CD14-positive monocyte (primary cell): Measurements from ENCODE around the gene CMTM5. TPM values are rescaled to one million over a fixed set of nuclear protein-coding genes. Genes with fewer than 3 reads are reported as not detected.
"Not testable (repeated sequence)": the region's sequence is repeated elsewhere in the genome, so short reads cannot be mapped to it uniquely, and the experiment has no call there.

Experiments used
- DNase-seq, 3 donors: peaks; one replicate each; pipeline ENCODE4 v3.0.0-alpha.2; 2011 to 2022
- H2AFZ ChIP-seq: 2 replicates; pipeline ENCODE4 v1.6.0; 2012; ENCODE audit warnings: mild to moderate bottlenecking, low read depth, low read length, inconsistent platforms; ENCODE audit not compliant: insufficient read depth, poor library complexity, severe bottlenecking
- H3K27ac ChIP-seq, 2 donors: 1 replicate in 1 of 2; 2 replicates in 1 of 2; pipeline ENCODE4 v1.5.1; 2012 to 2013; ENCODE audit warnings: low read length in 2 of 2, control low read depth in 1 of 2, inconsistent platforms in 1 of 2, low read depth in 1 of 2, mild to moderate bottlenecking in 1 of 2
- H3K27me3 ChIP-seq, 2 donors: one replicate each; pipeline versions ENCODE4 v1.6.0 to v1.6.1; 2011 to 2013; ENCODE audit warnings: low read length in 2 of 2; ENCODE audit not compliant: control insufficient read depth in 2 of 2, insufficient read depth in 2 of 2
- H3K36me3 ChIP-seq, 2 donors: replicated peaks in 1 of 2; 1 replicate in 1 of 2; 2 replicates in 1 of 2; pipeline versions ENCODE4 v1.5.1 to v1.6.1; 2012 to 2013; ENCODE audit warnings: low read length in 2 of 2, control low read depth in 1 of 2, inconsistent platforms in 1 of 2, mild to moderate bottlenecking in 1 of 2; ENCODE audit not compliant: insufficient read depth in 2 of 2, control insufficient read depth in 1 of 2
- H3K4me1 ChIP-seq, 2 donors: 1 replicate in 1 of 2; 2 replicates in 1 of 2; pipeline versions ENCODE4 v1.5.1 to v1.6.1; 2012 to 2013; ENCODE audit warnings: low read length in 2 of 2, control low read depth in 1 of 2, inconsistent platforms in 1 of 2, mild to moderate bottlenecking in 1 of 2, moderate library complexity in 1 of 2; ENCODE audit not compliant: insufficient read depth in 2 of 2, control insufficient read depth in 1 of 2
- H3K4me2 ChIP-seq: replicated peaks from 2 replicates; pipeline ENCODE3; 2012; ENCODE audit warnings: low read length, moderate library complexity, mild to moderate bottlenecking; ENCODE audit not compliant: poor library complexity, severe bottlenecking; ENCODE audit errors: extremely low read depth
- H3K4me3 ChIP-seq, 3 experiments: fragments of 200-600 bp in 1 of 3; sonication (generic) in 1 of 3; replicated peaks in 1 of 3; 1 replicate in 2 of 3; 2 replicates in 1 of 3; pipeline ENCODE4 v1.5.1; 2011 to 2013; ENCODE audit warnings: low read length in 3 of 3, mild to moderate bottlenecking in 3 of 3, control low read depth in 2 of 3, low read depth in 2 of 3, inconsistent platforms in 1 of 3, moderate library complexity in 1 of 3
- H3K79me2 ChIP-seq: 2 replicates; pipeline ENCODE4 v1.6.0; 2012; ENCODE audit warnings: mild to moderate bottlenecking, control low read depth, inconsistent platforms, low read length, moderate library complexity; ENCODE audit not compliant: insufficient read depth
- H3K9ac ChIP-seq: 2 replicates; pipeline ENCODE4 v1.6.0; 2017; ENCODE audit warnings: low read length, mild to moderate bottlenecking; ENCODE audit not compliant: insufficient read depth, poor library complexity, severe bottlenecking
- H3K9me3 ChIP-seq, 2 donors: replicated peaks in 1 of 2; 1 replicate in 1 of 2; 2 replicates in 1 of 2; pipeline versions ENCODE4 v1.5.1 to v1.6.1; 2012 to 2013; ENCODE audit warnings: low read length in 2 of 2, control low read depth in 1 of 2; ENCODE audit not compliant: control insufficient read depth in 1 of 2, insufficient read depth in 1 of 2
- H4K20me1 ChIP-seq: 2 replicates; pipeline ENCODE4 v1.6.0; 2012; ENCODE audit warnings: mild to moderate bottlenecking, low read length, control low read depth, moderate library complexity; ENCODE audit not compliant: insufficient read depth
- H3K27ac Mint-ChIP-seq, 7 donors: one replicate each; pipeline ENCODE4 v1.8.0; 2020; ENCODE audit warnings: mild to moderate bottlenecking in 7 of 7, mixed read lengths in 7 of 7, moderate library complexity in 6 of 7, inconsistent platforms in 2 of 7
- H3K27me3 Mint-ChIP-seq, 3 donors: one replicate each; pipeline ENCODE4 v1.8.0; 2021 to 2022; ENCODE audit warnings: low read depth in 3 of 3, mild to moderate bottlenecking in 3 of 3, mixed read lengths in 3 of 3, moderate library complexity in 3 of 3, inconsistent platforms in 1 of 3
- H3K36me3 Mint-ChIP-seq, 2 donors: one replicate each; pipeline ENCODE4 v1.8.0; 2020; ENCODE audit warnings: mixed read lengths in 2 of 2, inconsistent platforms in 1 of 2, mild to moderate bottlenecking in 1 of 2
- H3K4me1 Mint-ChIP-seq: one replicate; pipeline ENCODE4 v1.8.0; 2020; ENCODE audit warnings: mild to moderate bottlenecking, mixed read lengths
- H3K4me3 Mint-ChIP-seq, 2 donors: one replicate each; pipeline ENCODE4 v1.8.0; 2020; ENCODE audit warnings: mild to moderate bottlenecking in 2 of 2, mixed read lengths in 2 of 2, moderate library complexity in 1 of 2
- H3K9me3 Mint-ChIP-seq, 7 donors: one replicate each; pipeline ENCODE4 v1.8.0; 2020 to 2022; ENCODE audit warnings: mixed read lengths in 7 of 7, mild to moderate bottlenecking in 6 of 7, moderate library complexity in 6 of 7, inconsistent platforms in 2 of 7
- CTCF ChIP-seq: fragments of 200-600 bp; IDR thresholded peaks from one replicate; pipeline ENCODE4 v1.8.0; 2022; ENCODE audit warnings: antibody characterized with exemption, mild to moderate bottlenecking
- WGBS: methylation state at CpG from one replicate; pipeline ENCODE4 v1.1.5; 2013; ENCODE audit warnings: missing lambda C conversion rate; ENCODE audit not compliant: insufficient coverage; 5-methylcytosine and 5-hydroxymethylcytosine counted together
- intact Hi-C, 2 donors: fragments of 100-400 bp; cut with micrococcal nuclease; formaldehyde crosslinking; loops; one replicate each; pipeline versions ENCODE4 v1.15.0 to v1.15.1; 2023
- polyA plus RNA-seq, 3 donors: library from polyadenylated mRNA; depleted of rRNA in 1 of 3; unstranded in 2 of 3; stranded (reverse) in 1 of 3; fragments of 300-500 nt in 2 of 3; fragments of >200 nt in 1 of 3; fragmentation: Illumina TruSeq in 2 of 3; gene quantifications; 1 replicate in 2 of 3; 2 replicates in 1 of 3; pipeline ENCODE4 v1.2.3, GENCODE V29; 2012 to 2021

Gene CMTM5
- polyA plus RNA-seq, 3 donors, result 0.93 to 1.1 TPM; not detected in 1

- no peak overlapping the region for H3K27ac ChIP-seq
- no peak overlapping the region for H2AFZ ChIP-seq
- intact Hi-C loops, result no loop called here
- H3K36me3 ChIP-seq, result no peaks in the 10 kb centered on the region
- TF ChIP-seq CTCF, result no peak
- no peak overlapping the region for H3K9ac ChIP-seq
- H3K4me1 ChIP-seq, result no peaks in the 10 kb centered on the region
- Mint-ChIP-seq H3K36me3 (no peaks in the 10 kb centered on the region), H3K9me3 (no peaks in the 10 kb centered on the region), H3K27ac (no peak overlapping the region), H3K4me3 (no peak overlapping the region), H3K4me1 (no peaks in the 10 kb centered on the region), H3K27me3 (peaks cover 6 to 9% (median 7%) of the 10 kb centered on the region in 3 donors)
- WGBS, result 98% methylated on average over 17 of the region's 21 CpGs
- DNase-seq, result no peak
- H3K4me3 ChIP-seq, result no peak overlapping the region
- H3K4me2 ChIP-seq, result no peak overlapping the region
- H3K79me2 ChIP-seq, result no peaks in the 10 kb centered on the region
- H3K9me3 ChIP-seq, result no peaks in the 10 kb centered on the region
- no peaks in the 10 kb centered on the region for H4K20me1 ChIP-seq
- H3K27me3 ChIP-seq, result no peaks in the 10 kb centered on the region
These were observed 41.2 kb downstream of the CMTM5 start for GRCh38 chr14:23418021-23418420.

- H3K9ac ChIP-seq, H3K4me3 Mint-ChIP-seq, H3K4me1 Mint-ChIP-seq, H3K27ac ChIP-seq, H3K27me3 Mint-ChIP-seq, H3K4me2 ChIP-seq, H3K36me3 Mint-ChIP-seq, H3K27me3 ChIP-seq, H3K4me3 ChIP-seq, H3K27ac Mint-ChIP-seq, DNase-seq, H3K4me1 ChIP-seq, H3K79me2 ChIP-seq, H3K9me3 ChIP-seq, H3K9me3 Mint-ChIP-seq, intact Hi-C loops, H2AFZ ChIP-seq, H3K36me3 ChIP-seq, H4K20me1 ChIP-seq: not testable (repeated sequence)
- 88% methylated on average over 1 of the region's 17 CpGs for WGBS
These were observed 42.8 kb downstream of the CMTM5 start for GRCh38 chr14:23419646-23420045.
